WTC11 (cell line): Measurements from ENCODE around the gene SLC9C1.

Source experiments
- CDX4 ChIP-seq: fragments of 250-450 bp; sonication (Bioruptor Pico); IDR thresholded peaks from 2 replicates; pipeline ENCODE4 v1.9.0; 2021; ENCODE audit warnings: moderate library complexity, mild to moderate bottlenecking, inconsistent platforms, borderline replicate concordance
- CREB1 ChIP-seq: sonication (generic); formaldehyde crosslinking; IDR thresholded peaks from 2 replicates; pipeline ENCODE4 v1.8.0; 2023; ENCODE audit warnings: mild to moderate bottlenecking, missing genetic modification reagents
- RELA ChIP-seq: sonication (generic); formaldehyde crosslinking; IDR thresholded peaks from 2 replicates; pipeline ENCODE4 v1.8.1; 2022; ENCODE audit warnings: missing genetic modification reagents, mild to moderate bottlenecking, borderline replicate concordance
- SP1 ChIP-seq: sonication (generic); formaldehyde crosslinking; conservative IDR thresholded peaks from 2 replicates; pipeline ENCODE4 v1.8.1; 2022; ENCODE audit warnings: missing genetic modification reagents
- ZNF219 ChIP-seq: sonication (generic); formaldehyde crosslinking; IDR thresholded peaks from 2 replicates; pipeline ENCODE4 v1.8.0; 2023; ENCODE audit warnings: missing genetic modification reagents, mild to moderate bottlenecking, borderline replicate concordance
- TF ChIP-seq, protein P1 (sequence below): fragments of 200-600 bp; IDR thresholded peaks from 2 replicates; pipeline ENCODE4 v1.8.0; 2022; ENCODE audit warnings: antibody characterized with exemption

DNA sequence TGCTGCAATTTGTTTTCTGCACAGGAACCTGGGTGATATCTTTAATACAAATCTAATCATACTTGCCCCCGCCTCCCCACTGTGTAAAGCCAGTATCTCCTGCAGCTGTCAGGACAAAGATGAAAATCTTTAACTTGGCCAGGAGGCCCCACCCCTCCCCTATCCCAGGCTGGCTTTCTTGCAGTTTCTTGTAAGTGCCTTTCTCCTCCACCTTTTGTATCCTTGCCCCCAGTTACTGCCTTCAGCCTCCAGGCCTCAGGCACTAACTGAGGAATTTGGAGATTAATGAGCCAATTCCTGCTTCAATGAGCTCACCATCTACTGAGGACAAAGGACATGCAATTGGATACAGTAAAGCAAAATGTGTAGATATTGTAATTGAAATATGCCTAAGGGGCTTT lies 167.5 kb downstream of the SLC9C1 start:
- TF ChIP-seq, protein P1, sequence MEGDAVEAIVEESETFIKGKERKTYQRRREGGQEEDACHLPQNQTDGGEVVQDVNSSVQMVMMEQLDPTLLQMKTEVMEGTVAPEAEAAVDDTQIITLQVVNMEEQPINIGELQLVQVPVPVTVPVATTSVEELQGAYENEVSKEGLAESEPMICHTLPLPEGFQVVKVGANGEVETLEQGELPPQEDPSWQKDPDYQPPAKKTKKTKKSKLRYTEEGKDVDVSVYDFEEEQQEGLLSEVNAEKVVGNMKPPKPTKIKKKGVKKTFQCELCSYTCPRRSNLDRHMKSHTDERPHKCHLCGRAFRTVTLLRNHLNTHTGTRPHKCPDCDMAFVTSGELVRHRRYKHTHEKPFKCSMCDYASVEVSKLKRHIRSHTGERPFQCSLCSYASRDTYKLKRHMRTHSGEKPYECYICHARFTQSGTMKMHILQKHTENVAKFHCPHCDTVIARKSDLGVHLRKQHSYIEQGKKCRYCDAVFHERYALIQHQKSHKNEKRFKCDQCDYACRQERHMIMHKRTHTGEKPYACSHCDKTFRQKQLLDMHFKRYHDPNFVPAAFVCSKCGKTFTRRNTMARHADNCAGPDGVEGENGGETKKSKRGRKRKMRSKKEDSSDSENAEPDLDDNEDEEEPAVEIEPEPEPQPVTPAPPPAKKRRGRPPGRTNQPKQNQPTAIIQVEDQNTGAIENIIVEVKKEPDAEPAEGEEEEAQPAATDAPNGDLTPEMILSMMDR: no peak
- TF ChIP-seq CDX4 (CRISPR knock-in tag) (no peak), SP1 (CRISPR knock-in tag) (no peak), RELA (CRISPR knock-in tag) (no peak), ZNF219 (CRISPR knock-in tag) (no peak), CREB1 (no peak)
